Left kidney (tissue), 2 donors: ENCODE measurements around the gene MAX. TPM values are rescaled to one million over a fixed set of nuclear protein-coding genes. Genes with fewer than 3 reads are reported as not detected.

ENCODE experiments used
- DNase-seq: peaks from one replicate; pipeline ENCODE4 v3.0.0-alpha.2; 2013
- polyA plus RNA-seq: library from polyadenylated mRNA; unstranded; fragments of 120-200 nt; gene quantifications from one replicate; pipeline ENCODE4 v1.2.1, GENCODE V29; 2013; ENCODE audit not compliant: insufficient read length

The MAX gene
- polyA plus RNA-seq, 1 donor: 52.7 TPM

DNA sequence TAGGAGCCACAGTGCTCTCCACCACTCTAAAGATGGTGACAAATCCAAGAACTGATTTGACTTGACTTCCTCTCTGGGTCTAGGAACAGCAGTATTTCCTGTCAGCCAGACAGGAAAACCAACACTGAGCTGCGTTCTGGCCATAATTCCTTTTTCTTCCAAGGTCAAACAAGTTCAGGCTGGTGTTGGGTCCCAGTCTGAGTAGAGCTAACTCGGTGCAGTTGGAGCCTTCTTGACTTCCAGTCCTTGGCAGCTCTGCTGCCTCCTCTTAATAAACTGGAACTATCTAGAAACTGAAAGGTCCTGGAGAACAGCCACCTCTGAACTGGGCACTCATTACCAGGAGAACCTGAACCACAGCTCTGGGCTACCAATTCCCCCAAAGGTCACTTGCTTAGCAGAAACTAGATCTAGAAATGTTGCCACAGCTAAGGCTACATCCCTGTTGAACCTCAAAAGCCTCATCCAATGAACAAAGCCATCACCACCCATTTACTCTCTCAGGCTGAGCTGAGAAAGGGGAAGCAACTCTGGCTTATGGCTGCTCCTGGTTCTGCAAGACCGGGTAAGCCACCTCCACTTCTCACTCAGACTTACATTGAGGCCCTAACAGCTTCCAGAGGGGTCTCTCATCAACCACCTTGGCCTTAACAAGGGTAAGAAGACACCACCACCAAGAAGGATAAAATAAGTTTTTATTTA, 27.7 kb downstream of the MAX start:
- DNase-seq: no peak

DNA sequence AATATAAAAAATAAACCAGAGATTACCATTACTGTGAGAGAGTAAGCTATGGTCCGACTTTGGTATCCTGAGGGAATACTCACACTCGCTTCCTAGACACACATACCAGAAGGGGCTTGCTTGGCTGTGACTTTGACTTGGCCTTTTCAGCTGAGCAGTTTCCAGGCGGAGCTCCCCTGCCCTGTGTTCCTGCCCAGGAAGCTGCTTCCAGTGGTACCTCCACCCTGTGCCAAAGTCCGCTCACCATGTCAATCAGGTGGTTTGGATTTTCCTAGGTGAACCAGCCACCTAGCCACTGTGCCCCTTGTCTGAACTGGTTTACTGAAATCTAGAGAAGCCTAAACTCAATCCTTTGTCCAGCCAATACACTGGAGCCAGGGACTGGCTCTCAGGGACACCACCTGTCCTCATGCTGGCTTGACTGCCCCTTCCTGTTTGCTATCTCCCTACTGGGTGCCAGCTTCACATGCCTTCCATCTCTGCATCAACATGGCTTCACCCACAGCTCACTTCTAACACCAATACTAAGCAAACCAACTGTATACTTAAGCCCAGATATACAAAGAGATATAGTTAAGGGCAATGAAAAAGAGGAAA, 28.6 kb downstream of the MAX start:
- DNase-seq: no peak

DNA sequence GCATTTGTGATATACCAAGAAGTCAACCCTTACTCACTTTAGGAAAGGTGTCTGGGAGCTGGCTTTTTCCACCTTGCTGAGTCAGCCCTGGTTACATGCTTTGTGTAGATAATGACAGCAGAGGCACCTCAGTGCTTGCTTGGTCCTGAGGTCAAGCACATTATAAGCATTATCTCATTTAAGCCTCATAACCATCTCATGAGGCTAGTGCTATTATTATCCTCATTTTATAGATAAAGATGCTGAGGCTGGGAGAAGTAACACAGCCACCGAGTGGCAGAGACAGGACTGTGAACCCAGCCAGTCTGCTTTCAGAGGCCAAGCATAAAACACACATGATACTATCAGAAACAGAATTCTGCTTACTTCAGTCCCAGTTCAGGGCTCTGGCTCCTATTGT, 29.4 kb downstream of the MAX start:
- no peak for DNase-seq

DNA sequence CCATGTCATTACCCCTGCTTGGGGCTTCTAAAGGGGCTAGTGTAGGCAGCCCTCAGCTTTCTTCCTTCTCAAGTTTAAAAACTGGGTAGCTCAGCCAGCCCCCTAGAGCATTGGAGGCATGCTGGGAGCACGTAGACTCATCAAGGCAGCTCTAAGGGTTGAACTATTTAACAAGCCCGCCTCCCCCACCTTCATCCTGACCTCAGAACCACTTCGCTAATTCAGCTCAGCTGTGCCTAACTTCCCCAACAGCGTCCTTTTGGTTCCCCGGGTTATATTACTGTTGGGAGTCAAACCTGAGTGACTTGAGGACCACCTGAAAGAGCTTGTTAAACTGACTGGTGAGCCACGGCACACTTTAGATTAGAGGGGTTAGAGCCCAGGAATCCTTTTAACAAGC, 30.1 kb downstream of the MAX start:
- peak; percentile 27 for DNase-seq

DNA sequence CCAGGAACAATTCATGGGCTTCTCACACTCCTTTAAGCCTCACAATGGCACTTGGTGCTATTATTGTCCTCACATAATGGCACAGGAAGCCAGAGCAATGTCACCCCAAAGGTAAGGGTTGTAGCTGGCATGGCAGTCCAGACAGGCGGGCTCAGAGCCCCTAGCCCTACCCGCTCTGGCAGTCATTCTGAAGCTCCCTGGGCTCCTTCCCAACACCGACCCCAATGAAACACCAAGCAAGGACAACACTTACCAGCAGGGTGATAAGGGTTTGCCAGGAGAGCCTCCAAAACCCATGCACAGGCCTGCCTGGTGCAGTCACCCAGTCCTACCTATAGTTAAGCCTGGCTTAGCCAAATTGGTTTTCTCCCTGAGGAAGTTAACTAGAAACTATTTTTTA, 30.8 kb downstream of the MAX start:
- DNase-seq: no peak

DNA sequence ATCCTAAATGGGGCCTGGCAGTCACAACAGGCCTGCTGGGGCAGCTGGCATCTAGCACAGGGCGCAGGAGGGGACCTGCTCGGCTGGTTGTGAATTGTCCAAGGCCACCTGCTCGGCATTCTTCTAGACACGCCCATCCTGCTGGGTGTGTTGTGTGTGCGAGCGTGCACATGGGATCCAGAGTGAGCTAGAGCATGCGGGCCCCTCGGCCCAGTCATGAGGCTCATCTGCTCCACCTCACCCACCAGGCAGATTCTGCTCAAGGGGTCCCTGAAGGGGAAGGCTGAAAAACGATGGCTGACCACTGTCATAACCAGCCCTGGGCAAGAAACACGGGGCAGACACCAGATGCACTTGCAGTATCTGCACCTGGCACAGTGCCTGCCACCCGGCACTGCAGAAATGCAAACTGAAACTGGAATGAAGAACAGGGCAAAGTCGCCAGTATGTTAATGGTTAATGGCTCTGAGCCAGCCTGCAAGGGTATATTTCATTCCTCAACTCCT, 31.8 kb downstream of the MAX start:
- no peak for DNase-seq

DNA sequence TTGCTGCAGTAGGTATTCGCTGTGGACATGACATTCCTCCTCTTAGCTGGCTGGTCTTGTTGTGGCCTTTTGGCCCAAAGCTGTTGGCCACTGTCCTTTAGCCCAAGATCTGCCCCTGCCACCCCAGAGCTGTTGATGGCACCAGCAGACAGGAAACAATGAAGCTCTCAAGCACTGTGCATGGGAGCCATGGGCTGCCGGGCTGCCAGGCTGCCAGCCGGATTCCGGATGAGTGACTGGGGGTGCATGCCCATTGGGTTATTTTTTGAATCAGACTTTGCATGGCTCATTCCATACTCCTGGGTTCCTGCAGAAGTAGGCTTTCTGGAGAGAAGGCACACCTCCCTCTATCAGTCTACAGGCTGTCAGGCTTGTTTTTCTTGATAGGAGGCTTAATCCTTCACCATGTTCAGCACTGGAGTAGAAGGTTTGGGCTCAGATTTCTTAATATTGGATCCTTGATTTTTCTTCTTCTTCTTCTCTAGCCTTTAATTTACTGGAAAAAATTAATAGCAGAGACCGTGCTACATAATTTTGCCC, 32.4 kb downstream of the MAX start:
- no peak for DNase-seq

DNA sequence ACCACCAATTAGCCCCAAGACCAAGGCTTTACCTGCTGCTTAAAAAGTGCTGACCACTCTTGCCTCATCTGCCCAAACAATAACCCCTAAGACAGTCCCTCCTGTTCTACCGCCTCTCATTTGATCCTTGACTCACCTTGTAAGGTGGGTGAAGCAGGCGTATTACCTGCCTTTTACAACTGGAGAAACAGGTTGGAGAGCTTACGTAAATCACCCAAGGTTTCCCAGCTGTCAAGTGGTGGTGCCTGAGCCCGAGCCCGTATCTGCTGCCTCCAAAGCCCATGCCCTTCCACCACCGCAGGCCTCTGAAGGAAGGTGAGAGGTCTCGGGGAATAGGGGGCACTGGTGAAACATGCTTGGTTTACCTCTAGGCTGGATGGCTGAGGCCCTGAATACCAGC, 36.6 kb downstream of the MAX start:
- no peak for DNase-seq

DNA sequence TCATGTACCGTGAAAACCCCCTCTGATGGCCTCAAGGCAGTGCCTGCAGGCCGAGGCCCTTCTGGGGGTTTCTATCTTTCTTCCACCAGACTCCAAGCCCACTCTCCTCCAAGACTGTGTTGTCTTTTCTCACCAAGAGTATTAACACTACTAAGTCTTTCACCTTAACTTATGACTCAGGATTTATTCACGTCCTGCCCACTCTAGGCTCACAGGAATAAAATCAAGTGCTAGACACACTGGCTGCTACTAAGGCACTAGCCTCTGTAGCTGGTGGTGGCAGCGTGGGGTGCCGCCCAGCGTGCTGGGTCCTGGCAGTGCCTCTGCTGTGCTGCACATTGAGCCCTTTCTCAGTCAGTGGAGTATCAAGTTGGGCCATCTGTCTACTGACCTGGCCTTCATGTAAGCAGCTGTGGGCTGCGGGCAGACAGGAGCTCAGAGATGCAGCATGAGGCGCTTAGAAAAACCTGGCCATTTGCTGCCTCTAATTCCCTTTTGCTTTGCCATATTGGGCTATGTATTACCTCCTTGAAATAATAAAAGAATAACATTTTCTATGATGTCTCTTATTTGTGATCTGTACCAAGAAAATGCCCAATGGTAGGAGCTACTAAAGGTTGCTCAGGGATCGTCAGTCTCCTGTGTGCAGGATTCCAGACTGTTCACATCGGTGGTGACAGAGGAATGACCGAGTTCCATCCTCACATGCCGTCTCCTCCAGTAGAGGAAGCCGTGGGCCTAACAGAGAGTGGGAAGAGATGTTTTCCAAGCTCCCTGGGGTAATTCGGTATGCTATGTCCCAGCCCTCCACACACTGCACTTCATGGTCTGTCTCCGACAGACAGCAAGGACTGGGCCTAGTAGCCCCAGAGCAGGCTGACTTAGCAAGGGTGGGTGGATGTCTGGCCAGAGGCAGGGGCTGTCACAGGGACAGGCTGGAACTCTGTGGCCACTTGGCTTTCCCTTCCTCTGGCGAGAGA, 39.9 kb downstream of the MAX start:
- no peak for DNase-seq

DNA sequence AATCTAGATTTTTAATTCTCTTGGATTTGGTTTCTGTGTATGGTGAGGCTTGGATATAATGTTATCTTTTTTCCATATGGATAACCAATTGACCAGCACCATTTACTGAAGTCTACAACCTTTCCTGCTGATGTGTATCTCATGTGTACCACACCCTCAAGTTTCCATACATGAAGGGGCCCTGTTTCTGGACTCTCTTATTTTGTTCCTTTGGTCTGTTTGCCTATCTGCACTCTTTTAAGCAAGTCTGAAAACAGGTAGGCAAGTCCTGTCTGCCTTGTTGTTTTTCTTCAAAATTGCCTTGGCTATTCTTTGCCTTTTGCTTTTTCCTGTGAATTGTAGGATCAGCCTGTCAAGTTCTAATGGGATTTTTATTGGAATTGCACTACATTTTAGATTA, 44.6 kb downstream of the MAX start:
- DNase-seq: no peak

DNA sequence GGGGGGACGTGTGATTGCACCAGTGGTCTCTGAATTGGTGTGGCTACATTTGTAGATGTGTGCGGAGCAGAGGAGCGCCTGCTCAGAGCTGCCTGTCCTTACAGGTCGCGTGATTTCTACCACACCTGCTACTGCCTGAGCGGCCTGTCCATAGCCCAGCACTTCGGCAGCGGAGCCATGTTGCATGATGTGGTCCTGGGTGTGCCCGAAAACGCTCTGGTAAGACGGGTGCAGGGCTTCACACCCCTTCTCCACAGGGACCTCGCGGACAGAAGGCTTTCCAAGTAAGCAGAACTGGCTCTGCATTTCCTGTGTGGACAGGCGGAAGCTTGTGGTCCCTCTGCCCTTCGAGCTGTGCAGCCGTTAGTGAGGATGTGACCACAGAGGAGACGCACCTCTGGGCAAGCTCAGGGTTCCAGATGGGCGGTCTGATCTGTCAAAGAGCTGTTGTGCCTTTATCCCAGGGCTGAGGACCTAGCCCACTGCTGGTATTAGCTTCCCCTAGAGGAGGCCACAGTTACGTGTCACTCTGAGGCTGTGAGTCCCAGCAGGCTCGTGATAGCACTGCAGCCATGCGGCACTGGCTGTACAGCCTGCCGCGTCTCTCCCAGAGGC, 47.7 kb downstream of the MAX start:
- DNase-seq: no peak

DNA sequence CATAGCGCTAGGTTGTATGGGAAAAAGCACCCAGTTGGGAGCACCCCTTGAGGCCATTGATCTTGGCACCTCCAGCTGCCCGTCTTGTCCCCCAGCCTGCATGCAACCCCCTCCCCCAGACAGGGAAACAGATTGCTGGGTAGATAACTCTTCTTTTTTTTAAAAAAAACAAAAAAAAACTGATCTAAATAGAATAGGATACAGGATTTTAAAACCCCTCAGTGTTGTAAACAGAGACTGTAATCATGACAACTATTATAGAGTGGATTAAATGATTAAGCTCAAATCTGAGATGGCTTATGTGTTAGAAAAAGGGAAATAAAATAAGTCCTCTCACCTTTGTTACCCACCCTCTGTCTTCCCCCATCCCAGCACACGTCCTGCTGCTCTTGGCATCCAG, 48.9 kb downstream of the MAX start:
- no peak for DNase-seq

DNA sequence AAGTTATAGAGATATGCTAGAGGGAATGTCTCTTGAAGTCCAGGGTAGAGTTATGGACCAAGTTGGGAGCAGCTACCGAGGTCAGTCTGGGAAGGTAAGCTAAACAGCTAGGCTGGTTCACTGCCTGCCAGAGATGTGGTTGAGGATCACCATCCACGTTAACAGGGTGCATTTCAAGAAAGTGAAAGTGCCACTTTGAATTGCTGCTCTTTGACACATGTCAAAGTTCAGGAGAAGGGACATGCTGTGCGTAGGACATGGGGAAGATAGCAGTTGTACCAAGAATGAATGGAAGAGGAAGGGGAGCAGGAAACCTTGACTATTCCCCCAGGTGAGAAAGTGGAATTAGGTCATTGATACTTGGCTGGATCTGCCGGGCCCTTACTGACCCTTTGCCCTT, 49.5 kb downstream of the MAX start:
- DNase-seq: no peak

DNA sequence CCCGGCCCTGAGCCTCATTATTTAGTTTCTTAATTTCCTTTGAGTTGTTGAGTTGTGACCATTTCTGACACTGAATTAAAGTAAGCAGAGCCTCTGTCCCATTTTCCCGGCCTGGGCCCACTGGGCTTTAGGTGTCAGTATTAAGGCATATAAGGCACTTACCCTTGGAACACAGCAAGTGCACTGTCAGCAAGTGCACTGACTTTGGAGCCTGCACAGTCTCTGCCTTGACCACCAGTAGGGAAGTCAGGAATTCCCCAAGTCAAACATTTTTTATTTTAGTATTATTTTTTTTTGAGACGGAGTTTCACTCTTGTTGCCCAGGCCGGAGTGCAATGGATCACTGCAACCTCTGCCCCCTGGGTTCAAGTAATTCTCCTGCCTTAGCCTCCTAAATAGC, 56.6 kb downstream of the MAX start:
- no peak for DNase-seq

DNA sequence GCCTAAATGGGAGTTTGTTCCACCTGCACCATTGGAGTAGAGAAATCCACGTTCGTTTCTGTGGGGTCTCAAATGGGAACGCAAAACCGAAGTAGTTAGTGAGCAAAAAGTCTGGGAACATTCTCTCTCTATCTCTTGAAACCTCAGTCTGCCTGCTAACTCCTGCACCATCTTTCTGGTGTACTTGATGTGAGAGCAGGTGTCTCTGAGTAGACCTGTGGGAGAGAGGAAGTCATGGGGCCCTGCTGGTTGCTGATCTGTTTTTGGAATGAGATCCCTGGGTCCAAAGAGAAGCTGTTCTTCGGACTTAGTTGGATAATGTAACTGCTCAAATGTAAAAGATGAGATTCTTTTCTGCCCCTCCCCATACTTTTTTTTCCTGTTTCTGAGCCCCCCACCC, 57.3 kb downstream of the MAX start:
- no peak for DNase-seq

DNA sequence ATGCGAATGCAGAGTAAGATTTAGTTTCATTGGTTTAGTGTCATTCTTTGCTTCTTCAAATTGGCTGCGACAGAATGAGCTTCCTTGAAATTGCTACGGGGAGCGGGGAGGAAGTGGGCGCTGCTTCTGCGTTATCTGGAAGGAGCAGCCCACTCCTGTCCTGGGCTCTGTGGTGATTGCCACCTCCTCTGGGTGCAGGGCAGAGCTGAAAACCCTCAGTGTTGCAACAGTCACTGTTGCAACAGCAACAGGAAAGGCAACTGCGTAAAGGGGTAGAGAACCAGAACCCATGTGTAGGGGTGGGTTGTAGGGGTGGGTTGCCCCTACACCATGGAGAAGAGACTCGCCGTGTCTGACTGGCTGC, 57.7 kb downstream of the MAX start:
- no peak for DNase-seq

DNA sequence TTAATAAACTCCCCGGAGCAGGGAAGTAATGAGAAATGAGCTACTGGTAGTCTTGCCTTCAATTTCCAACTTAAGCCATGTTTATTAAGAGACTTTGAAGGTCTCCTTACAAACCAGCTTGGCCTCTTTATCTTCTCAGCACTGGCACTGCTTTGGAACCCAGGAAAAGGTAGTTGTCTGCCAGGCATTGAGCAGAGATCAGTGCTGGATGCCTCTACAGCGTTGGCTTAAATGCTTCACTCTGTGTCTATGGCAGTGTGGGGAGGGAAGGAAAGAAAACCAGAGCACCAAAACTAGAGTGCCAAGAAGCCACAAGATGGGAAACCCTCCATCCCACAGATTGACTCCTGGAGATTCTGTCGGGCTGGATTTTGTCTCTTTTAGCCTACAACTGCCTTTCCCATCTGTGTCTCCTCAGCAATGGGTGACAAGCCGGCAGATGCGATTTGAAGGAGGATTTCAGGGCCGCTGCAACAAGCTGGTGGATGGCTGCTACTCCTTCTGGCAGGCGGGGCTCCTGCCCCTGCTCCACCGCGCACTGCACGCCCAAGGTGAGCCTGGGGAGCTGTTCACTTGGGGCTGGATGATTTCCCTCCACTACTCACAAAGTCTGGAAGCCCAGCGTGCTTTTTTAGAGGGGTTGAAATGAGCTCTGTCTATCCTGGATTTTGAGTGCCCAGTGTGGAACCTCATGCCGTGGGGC, 58.3 kb downstream of the MAX start:
- no peak for DNase-seq

DNA sequence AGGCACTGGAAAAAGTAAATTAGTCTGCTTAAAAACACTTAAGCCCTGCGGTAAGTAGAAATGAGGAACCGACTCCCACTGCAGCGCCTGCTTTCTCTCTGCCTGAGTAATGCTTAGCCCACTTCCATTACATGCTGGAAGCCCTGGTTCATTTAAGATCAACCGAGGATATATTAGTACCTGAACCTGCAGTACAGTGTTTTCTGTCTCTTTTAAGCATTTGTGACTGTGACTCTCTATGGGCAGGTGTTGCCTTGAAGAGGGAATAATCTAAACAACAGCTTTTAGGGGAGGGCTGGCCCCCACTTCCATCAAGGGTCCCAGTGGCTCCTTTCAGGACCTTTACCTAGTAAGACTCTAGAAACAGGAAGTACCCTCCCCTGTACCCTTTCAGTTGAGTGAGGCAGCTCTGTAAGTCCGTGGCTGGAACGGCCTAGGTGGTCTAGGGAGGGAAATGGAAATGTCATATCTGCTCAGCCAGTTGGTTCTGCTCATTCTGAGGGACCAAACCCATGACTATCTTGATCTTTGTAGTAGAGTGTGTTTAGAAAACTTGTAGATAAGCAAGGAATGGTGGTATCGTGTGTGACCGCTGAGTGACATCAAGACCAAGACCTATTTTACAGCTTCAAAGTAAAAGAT, 59.5 kb downstream of the MAX start:
- no peak for DNase-seq

DNA sequence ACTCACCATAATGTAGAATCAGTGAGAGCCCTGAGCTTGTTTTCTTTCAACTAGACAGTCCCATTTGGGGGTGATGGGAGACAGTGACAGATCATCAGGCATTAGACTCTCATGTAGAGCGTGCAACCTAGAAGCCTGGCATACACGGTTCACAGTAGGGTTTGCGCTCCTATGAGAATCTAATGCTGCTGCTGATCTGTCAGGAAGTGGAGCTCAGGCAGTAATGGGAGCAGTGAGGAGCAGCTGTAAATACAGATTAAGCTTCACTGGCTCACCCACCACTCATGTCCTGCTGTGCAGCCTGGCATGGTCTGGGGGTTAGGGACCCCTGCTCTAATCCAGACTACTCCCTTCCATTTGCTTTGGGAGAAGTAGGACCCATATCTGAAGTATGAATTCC, 60.0 kb downstream of the MAX start:
- DNase-seq: no peak

DNA sequence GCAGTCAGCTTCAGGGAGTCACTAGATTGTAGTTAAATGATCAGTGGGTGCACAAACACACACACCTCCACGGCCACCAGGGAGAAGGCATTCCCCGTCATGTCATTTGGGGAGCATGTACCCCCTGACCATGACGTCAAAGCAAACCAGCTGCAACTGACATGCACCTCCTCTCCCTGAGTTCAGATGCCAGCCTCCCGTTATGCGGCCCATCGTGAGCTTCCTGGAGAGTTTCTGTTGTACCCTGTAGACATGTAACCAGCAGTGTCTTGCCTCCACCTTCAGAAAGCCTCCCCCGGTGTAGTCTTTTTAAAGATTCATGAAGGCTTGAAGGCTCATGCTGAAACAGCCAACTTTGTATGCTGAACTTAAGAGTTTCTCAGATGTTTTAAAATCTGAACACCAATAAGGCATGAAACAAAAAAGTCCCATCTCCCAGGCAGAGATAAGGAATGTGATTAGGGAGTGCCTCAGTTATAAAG, 60.8 kb downstream of the MAX start:
- no peak for DNase-seq
